ENCODE results near the gene ANKRD10.

GRCh38 chr13:110830331-110830730, 84.5 kb downstream of the ANKRD10 start:
- TF ChIP-seq YY1 (IDR thresholded peaks at IDR 0.05; ENCODE audit: insufficient read depth, insufficient read length) (no peak), SUZ12 (IDR thresholded peaks at IDR 0.05; ENCODE audit: extremely low read depth, insufficient read depth, insufficient read length) (no peak), ZNF274 (IDR thresholded peaks at IDR 0.05; ENCODE audit: low read depth, low read length) (no peak)

Data from NT2/D1 (cell line).